ENCODE results near the gene TMEM234.

Gene TMEM234

GRCh38 chr1:32199043-32199716 is 23.0 kb downstream of the TMEM234 start:
- no peak for DNase-seq

- no peak for DNase-seq
Observed at GRCh38 chr1:32198237-32199042, 23.7 kb downstream of the TMEM234 start.

GRCh38 chr1:32197837-32198236 is 24.3 kb downstream of the TMEM234 start:
- DNase-seq: no peak

- DNase-seq: no peak
Observed at GRCh38 chr1:32197074-32197473, 25.1 kb downstream of the TMEM234 start.

GRCh38 chr1:32195972-32196823 is 26.0 kb downstream of the TMEM234 start:
- DNase-seq: no peak

- no peak for DNase-seq
Observed at GRCh38 chr1:32195531-32195930, 26.6 kb downstream of the TMEM234 start.

- DNase-seq: no peak
Observed at GRCh38 chr1:32194984-32195383, 27.2 kb downstream of the TMEM234 start.

- no peak for DNase-seq
Observed at GRCh38 chr1:32192220-32192948, 29.8 kb downstream of the TMEM234 start.

- no peak for DNase-seq
Observed at GRCh38 chr1:32187850-32188249, 34.3 kb downstream of the TMEM234 start.

- no peak for DNase-seq
Observed at GRCh38 chr1:32186491-32186890, 35.7 kb downstream of the TMEM234 start.

- no peak for DNase-seq
Observed at GRCh38 chr1:32186077-32186476, 36.1 kb downstream of the TMEM234 start.

- DNase-seq: no peak
Observed at GRCh38 chr1:32184650-32185049, 37.5 kb downstream of the TMEM234 start.

- no peak for DNase-seq
Observed at GRCh38 chr1:32182060-32182459, 40.1 kb downstream of the TMEM234 start.

GRCh38 chr1:32181563-32181962 is 40.6 kb downstream of the TMEM234 start:
- DNase-seq: no peak

GRCh38 chr1:32181065-32181464 is 41.1 kb downstream of the TMEM234 start:
- no peak for DNase-seq

- DNase-seq: peak in 1 of 2 experiments; percentile 32
Observed at GRCh38 chr1:32180186-32181060, 41.7 kb downstream of the TMEM234 start.

GRCh38 chr1:32179443-32180185 is 42.5 kb downstream of the TMEM234 start, which contains the start of gene TXLNA:
TXLNA (plus strand) TSS chr1:32179675; CDS start chr1:32180346, 671 bp downstream.
- DNase-seq: peak; percentile 63 to 83

- DNase-seq: no peak
Observed at GRCh38 chr1:32179193-32179442, 43.0 kb downstream of the TMEM234 start.

- no peak for DNase-seq
Observed at GRCh38 chr1:32178380-32179192, 43.6 kb downstream of the TMEM234 start.

GRCh38 chr1:32172621-32173245 is 49.4 kb downstream of the TMEM234 start:
- DNase-seq: no peak
